ENCODE results near the gene NISCH. TPM values are rescaled to one million over a fixed set of nuclear protein-coding genes. Genes with fewer than 3 reads are reported as not detected.

NISCH gene
- total RNA-seq, 2 experiments from 2014 or later: 58.9 to 60.7 TPM

- CTCF ChIA-PET: interaction anchor here (1.3 to 3.1 kb wide), 3 partner anchors 12 to 21 kb away, joined by 3 to 22 read pairs (median 9); partner anchors contain the start of gene SEMA3G
Observed at GRCh38 chr3:52433996-52434479, 21.4 kb upstream of the NISCH start.

DNA sequence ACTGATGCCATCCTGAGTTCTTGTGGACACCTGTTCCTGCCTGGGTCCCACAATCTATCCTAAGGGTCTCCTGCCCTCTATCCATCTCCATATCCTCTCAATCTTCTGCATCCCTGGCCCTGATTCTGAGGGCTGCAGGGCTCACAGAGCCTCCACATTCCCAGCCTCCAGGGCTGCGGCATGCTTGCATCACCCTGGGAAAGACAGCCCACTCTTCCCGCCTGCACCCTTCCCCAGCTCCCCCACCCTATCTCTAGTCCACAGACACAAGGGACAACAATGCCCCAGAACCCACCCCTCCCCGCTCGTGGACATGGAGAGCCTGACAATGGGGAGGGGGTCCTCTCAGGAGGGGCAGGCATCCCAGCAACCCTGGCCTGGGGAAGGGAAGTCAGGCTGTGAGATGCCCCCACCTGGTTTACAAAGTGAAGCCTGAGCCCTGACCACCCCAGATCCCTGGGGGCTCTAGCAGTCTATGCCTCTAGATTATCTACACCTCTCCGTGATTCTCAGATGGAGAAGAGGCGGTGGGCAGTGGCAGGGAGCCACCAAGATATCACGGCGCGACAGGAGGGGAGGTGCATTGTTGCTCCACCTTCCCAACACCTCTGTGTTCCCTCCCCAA, 20.8 kb upstream of the NISCH start:
- POLR2A ChIA-PET: no interaction called here
- CTCF ChIA-PET: interaction anchor here (1.3 to 2.1 kb wide), 3 partner anchors 12 to 22 kb away, joined by 3 to 9 read pairs (median 9); partner anchors contain the start of gene SEMA3G

More at GRCh38 chr3:52433996-52434479, 21.4 kb upstream of the NISCH start:
- POLR2A ChIA-PET: no interaction called here

DNA sequence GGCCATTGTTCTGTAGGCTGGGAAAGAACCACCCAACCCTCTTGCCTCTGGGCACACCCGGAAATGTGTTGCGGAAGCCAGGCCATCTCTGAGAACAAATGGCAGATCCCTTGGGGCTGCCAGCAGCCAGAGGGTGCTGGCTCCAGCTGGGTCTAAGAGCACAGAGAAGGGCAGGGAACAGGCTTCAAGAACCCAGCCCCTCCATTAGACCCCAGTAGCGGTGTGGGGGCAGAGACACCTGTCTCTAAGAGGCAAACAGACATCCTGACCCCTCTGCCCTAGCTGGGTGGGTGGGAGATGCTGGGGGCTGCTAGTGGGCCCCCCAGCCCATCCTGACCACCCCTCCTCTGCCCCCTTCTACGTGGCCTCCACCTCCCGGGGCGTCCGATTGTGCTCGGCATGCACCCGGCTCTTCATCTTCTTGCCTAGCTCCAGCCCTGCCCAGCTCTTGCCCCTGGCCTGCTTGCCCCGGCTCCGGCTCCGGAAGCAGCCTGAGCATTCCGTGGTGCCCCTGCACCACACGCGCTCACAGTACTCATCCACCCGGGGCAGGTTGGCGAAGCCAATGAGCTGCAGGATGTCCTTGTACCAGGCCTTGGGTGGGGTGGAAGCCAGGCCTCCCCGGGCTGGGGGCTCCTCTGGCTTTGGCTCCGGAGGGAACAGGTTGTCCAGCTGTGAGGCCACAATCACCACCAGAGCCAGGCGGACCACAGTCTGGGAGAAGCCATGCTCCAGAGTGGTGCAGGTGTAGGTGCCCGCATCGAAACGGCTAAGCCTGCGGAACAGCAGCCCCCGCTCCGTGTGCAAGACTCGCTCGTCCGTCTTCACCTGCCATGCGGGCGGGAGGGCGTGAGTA, 19.9 kb upstream of the NISCH start:
- ChIA-PET CTCF (interaction anchor here (1.6 kb wide), 1 partner anchor 11 kb away, joined by 9 read pairs; the partner anchor contains the start of gene SEMA3G), POLR2A (no interaction called here)

DNA sequence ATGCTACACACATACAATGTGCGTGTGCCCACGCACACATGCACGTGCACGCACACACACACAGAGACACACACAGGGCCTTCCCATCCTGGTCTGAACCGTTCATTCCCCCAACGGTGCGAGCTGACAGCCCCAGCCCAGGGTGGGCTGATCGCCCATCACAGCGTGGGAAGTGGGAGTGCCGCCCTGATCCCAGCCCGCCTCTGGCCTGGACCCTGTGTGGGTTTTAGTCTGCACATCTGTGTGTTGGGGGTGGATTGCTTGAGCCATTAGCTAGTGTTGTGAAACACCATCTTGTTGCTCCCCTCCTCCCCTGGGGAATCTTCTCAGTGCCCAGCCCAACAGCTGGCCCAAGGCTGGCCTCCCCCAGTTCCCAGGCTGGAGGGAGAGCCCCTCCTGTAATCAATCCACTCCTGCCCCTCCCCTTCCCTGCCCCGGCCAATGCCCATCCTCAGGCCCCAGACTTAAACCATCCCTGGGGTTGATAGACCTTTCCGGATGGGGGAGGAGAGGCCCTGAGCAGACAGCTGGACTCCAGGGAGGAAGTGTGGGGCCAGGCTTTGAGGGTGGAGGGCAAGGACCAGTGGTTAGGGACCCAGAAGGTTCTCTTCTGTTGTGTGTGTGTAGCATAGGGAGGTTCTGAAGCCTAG, 18.8 kb upstream of the NISCH start:
- POLR2A ChIA-PET: no interaction called here
- CTCF ChIA-PET: interaction anchor here (0.6 kb wide), 1 partner anchor 9 kb away, joined by 3 read pairs; no protein-coding TSS in a partner anchor

GRCh38 chr3:52437326-52438103, 17.9 kb upstream of the NISCH start:
- ChIA-PET POLR2A (no interaction called here), CTCF (no interaction called here)

GRCh38 chr3:52438104-52438376, 17.4 kb upstream of the NISCH start:
- ChIA-PET CTCF (no interaction called here), POLR2A (no interaction called here)

- ChIA-PET POLR2A (no interaction called here), CTCF (interaction anchor here (0.6 kb wide), 1 partner anchor 22 kb away, joined by 3 read pairs; no protein-coding TSS in a partner anchor)
Observed at GRCh38 chr3:52438579-52439425, 16.6 kb upstream of the NISCH start.

- ChIA-PET CTCF (interaction anchor here (0.6 kb wide), 2 partner anchors 21 to 97 kb away, joined by 3 read pairs; no protein-coding TSS in a partner anchor), POLR2A (no interaction called here)
Observed at GRCh38 chr3:52439426-52440248, 15.8 kb upstream of the NISCH start.

DNA sequence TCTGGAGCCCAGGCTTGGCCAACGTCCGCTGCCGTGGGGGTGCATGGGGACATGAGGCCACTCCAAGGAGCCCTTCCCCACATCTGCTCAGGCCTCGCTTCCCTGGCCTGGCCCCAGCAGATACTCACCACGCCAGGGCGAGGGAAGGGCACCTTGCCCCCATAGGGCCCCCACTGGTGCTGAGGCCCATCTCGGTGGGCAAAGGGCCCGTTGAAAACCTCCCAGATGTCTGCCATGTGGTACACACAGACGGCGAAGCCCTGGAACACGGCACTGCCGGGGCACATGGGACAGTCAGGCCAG, 15.2 kb upstream of the NISCH start:
- ChIA-PET POLR2A (no interaction called here), CTCF (no interaction called here)

DNA sequence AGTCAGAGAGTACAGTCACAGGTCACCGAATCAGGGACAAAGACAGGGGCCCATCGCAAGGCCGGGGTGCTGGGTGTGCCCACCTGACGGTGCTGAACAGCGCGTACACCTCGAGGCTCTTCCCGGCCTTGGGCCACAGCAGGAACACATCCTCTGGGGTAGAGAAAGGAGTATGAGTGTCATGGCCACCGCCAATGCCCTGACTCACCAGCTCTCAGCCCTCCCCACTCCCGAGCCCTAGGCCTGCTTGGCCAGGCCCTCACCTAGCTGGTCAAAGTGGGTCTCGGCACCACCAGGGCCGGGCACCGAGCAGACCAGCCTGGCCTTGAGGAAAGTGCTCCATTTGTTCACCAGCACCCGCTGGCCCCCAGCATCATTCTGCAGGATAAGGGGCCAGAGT, 14.7 kb upstream of the NISCH start:
- ChIA-PET CTCF (no interaction called here), POLR2A (no interaction called here)

GRCh38 chr3:52441091-52441771, 14.2 kb upstream of the NISCH start:
- ChIA-PET POLR2A (no interaction called here), CTCF (no interaction called here)

- ChIA-PET POLR2A (no interaction called here), CTCF (interaction anchor here (2.0 kb wide), 1 partner anchor 14 kb away, joined by 6 read pairs; no protein-coding TSS in a partner anchor)
Observed at GRCh38 chr3:52441772-52442332, 13.6 kb upstream of the NISCH start.

GRCh38 chr3:52442409-52443267, 12.8 kb upstream of the NISCH start:
- CTCF ChIA-PET: interaction anchor here (2.0 kb wide), 1 partner anchor 14 kb away, joined by 6 read pairs; no protein-coding TSS in a partner anchor
- POLR2A ChIA-PET: no interaction called here

- ChIA-PET CTCF (interaction anchor here (2.0 kb wide), 1 partner anchor 15 kb away, joined by 6 read pairs; no protein-coding TSS in a partner anchor), POLR2A (no interaction called here)
Observed at GRCh38 chr3:52443268-52443610, 12.2 kb upstream of the NISCH start.

DNA sequence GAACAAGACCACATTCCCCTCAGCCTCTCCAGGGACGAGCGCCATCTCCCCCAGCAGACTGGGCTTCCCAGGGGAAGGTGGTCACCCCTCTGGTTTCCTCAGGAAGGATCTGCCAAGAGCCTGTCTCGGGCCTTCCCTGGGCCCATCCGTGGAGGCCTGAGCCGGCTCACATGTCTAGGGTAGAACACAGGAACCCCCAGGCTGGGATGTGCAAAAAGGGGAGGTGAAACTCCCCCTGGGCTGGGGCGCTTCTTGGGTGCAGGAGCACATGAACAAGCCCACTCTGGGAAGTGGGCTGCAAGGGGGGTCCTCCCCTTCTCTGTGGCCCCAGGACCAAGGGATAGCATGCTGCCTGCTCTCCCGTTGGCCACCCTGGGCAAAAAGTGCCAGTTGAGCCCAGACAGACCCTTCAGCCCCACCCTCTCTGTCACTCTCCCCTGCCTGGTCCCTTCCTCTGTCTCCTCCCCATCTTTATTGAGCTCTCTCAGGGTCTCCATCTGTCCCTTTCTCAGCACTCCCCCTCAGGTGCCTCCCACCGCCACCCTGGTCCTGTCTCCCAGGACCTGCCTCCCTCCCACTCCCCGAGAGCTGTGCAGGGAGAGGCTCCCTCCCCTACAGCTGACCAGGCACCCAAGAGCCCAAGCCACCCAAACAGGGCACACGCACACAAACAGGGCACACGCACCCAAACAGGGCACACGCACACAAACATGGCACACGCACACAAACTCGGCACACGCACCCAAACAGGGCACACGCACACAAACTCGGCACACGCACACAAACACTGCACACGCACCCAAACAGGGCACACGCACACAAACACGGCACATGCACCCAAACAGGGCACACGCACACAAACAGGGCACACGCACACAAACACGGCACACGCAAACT, 11.4 kb upstream of the NISCH start:
- ChIA-PET POLR2A (no interaction called here), CTCF (interaction anchor here (0.7 to 4.0 kb wide), 4 partner anchors 12 to 564 kb away, joined by 3 to 27 read pairs (median 14); no protein-coding TSS in a partner anchor)
